ENCODE data around the gene PRLR. TPM values are rescaled to one million over a fixed set of nuclear protein-coding genes. Genes with fewer than 3 reads are reported as not detected.

The PRLR gene
- total and polyA plus RNA-seq, 2 experiments from 2014 or later: 0.31 to 2.2 TPM

DNA sequence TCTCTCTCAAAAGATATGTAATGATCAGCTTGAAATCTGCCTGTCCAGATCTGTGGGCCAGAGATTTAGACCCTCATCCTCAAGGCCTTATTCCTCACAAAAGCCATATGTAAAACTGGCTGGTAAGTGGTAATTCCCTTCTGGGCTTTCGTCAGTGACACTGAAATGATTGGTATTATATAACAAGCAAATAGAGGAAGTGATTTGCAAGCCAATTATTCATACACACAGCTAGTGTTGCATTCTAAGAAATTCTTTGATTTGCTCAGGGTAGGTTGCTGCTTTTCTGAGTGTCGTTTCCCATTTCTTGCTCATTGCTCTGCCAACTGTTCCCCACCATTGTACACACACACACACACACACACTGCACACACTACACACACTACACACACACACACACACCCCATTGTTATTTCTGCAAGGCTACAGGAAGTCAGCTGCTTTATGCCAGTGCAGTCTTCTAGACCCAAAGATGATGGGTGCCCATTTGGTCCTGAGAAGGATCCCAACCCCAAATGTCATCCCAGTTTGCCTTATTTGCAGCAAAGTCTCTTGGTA, 76.8 kb downstream of the PRLR start (continued):
- TF ChIP-seq REST (IDR thresholded peaks at IDR 0.05; ENCODE audit: unreplicated experiment): no peak

- Mint-ChIP-seq H3K36me3 (ENCODE audit: low read depth) (no peaks in the 10 kb centered on the region), H3K9me3 (no peaks in the 10 kb centered on the region), H3K27ac (no peak overlapping the region), H3K27me3 (ENCODE audit: insufficient read depth, low read depth, poor library complexity) (no peaks in the 10 kb centered on the region), H3K4me3 (no peak overlapping the region), H3K4me1 (peaks cover 2% of the 10 kb centered on the region; the same call in 1 of the 3 replicates)
- Histone ChIP-seq H3K4me3 (no peak overlapping the region), H3K27me3 (ENCODE audit: insufficient read depth) (no peaks in the 10 kb centered on the region), H3K79me2 (replicated peaks; ENCODE audit: insufficient read depth) (no peaks in the 10 kb centered on the region), H2AFZ (no peak overlapping the region), H3K4me2 (no peak overlapping the region), H3K36me3 (ENCODE audit: insufficient read depth) (no peaks in the 10 kb centered on the region), H4K20me1 (replicated peaks; ENCODE audit: insufficient read depth) (no peaks in the 10 kb centered on the region), H3K4me1 (ENCODE audit: insufficient read depth) (peaks cover 7% of the 10 kb centered on the region; the same call in 1 of the 2 replicates), H3F3A (replicated peaks; ENCODE audit: low read depth) (no peaks in the 10 kb centered on the region), H3K9me2 (ENCODE audit: insufficient read depth) (peaks cover 12% of the 10 kb centered on the region), H3K27ac (ENCODE audit: low read depth) (no peak overlapping the region)
- DNase-seq (ENCODE audit: low spot score) (no peak), ATAC-seq (no peak)
- TF ChIP-seq CREB1 (CRISPR knock-in tag; IDR thresholded peaks at IDR 0.05; ENCODE audit: low read depth) (no peak), JUNB (IDR thresholded peaks at IDR 0.05; ENCODE audit: unreplicated experiment) (no peak), NANOG (IDR thresholded peaks at IDR 0.05; ENCODE audit: borderline replicate concordance) (no peak), REST (IDR thresholded peaks at IDR 0.05; ENCODE audit: unreplicated experiment) (no peak)
Observed at GRCh38 chr5:35152733-35153132, 77.6 kb downstream of the PRLR start.
